Epidermal melanocyte (primary cell): ENCODE measurements around the gene SPRR1A.

ENCODE experiments used
- DNase-seq: peaks from one replicate; pipeline ENCODE4 v3.0.0; 2011; ENCODE audit warnings: low spot score; ENCODE audit not compliant: insufficient read length

Gene SPRR1A

DNA sequence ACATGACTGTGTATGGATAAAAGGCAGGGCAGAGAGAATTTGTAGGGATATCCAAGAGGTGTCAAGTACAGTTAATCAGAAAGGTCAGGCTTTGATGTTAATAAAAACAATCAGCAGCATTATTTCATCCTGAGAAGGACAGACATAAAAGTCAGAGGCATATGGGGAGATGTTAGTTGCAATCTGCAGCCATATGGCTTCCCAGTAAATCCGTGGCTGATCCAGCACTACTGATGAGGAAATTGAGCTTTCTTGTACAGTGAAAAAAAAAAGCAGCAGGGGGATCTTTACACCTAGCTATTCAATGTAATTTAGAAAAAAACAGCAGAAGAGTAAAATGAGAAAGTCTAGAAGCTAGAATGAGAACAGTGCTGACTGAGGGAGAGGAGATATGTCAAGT lies 44.9 kb downstream of the SPRR1A start:
- DNase-seq, result no peak

- no peak for DNase-seq
Measured at GRCh38 chr1:153030895-153031294, 47.0 kb downstream of the SPRR1A start, which contains the start of gene SPRR1B. Gene SPRR1B (plus strand): TSS chr1:153031203. CDS start chr1:153032346, 1,143 bp downstream.

- DNase-seq, result no peak
Measured at GRCh38 chr1:153032073-153032472, 48.2 kb downstream of the SPRR1A start.

DNA sequence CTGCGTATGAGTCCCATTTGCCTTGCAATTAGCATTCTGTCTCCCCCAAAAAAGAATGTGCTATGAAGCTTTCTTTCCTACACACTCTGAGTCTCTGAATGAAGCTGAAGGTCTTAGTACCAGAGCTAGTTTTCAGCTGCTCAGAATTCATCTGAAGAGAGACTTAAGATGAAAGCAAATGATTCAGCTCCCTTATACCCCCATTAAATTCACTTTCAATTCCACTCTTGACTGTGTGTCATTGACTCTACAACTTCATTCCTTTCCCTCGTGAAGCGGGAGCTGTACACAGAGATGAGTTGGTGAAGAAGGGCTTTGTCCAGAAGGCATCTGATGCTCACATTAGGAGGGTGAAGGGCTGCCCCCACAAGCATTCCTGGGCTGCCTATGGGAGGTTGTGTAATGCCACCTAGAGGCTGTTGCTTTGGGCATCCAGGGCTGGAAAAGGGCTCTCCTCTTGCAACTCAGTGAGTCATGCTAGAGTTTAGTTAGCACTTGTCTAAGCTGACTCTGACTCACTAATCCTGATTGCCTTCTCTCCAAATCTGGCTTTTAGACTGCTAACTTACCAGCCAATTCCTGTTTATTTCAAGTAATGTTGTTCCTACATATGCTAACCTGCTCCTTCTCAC lies 48.9 kb downstream of the SPRR1A start:
- DNase-seq, result no peak

GRCh38 chr1:153035211-153035610 lies 51.3 kb downstream of the SPRR1A start:
- DNase-seq, result no peak
